OCI-LY1 (cell line): ENCODE data around the gene SGMS2.

Source experiments
- EZH2 ChIP-seq: fragments of 200-600 bp; sonication (generic), shearing (Covaris generic); IDR thresholded peaks from 2 replicates; pipeline ENCODE4 v1.8.0; 2017; ENCODE audit warnings: borderline replicate concordance, mixed run types, mild to moderate bottlenecking, antibody characterized with exemption, low read length, moderate library complexity, mixed read lengths
- TF ChIP-seq, protein P1 (sequence below): fragments of 200-600 bp; sonication (generic), shearing (Covaris generic); IDR thresholded peaks from 2 replicates; pipeline ENCODE4 v1.5.1; 2017; ENCODE audit warnings: mild to moderate bottlenecking, antibody characterized with exemption, low read length, moderate library complexity, mixed read lengths

DNA sequence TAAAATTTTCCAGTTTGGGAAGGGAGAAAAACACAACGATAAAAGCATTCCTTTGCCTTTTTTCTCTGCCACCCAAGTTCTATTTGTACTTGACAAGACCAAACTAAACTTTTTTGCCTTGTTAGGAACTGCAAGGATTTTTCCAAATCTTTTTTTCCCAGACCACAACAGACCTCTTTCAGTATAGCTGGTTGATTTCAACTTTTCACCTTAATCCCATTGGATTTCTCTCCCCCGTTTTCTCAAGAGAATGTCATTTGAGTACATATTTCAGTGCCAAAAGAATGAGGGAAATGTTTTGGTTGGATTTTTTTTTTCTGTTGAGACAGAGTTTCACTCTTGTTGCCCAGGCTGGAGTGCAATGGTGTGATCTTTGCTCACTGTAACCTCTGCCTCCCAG is 18.5 kb upstream of the SGMS2 start:
- TF ChIP-seq, protein P1, sequence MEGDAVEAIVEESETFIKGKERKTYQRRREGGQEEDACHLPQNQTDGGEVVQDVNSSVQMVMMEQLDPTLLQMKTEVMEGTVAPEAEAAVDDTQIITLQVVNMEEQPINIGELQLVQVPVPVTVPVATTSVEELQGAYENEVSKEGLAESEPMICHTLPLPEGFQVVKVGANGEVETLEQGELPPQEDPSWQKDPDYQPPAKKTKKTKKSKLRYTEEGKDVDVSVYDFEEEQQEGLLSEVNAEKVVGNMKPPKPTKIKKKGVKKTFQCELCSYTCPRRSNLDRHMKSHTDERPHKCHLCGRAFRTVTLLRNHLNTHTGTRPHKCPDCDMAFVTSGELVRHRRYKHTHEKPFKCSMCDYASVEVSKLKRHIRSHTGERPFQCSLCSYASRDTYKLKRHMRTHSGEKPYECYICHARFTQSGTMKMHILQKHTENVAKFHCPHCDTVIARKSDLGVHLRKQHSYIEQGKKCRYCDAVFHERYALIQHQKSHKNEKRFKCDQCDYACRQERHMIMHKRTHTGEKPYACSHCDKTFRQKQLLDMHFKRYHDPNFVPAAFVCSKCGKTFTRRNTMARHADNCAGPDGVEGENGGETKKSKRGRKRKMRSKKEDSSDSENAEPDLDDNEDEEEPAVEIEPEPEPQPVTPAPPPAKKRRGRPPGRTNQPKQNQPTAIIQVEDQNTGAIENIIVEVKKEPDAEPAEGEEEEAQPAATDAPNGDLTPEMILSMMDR: no peak
- no peak for TF ChIP-seq EZH2
